ENCODE results near the gene CACNG8.

The CACNG8 gene

DNA sequence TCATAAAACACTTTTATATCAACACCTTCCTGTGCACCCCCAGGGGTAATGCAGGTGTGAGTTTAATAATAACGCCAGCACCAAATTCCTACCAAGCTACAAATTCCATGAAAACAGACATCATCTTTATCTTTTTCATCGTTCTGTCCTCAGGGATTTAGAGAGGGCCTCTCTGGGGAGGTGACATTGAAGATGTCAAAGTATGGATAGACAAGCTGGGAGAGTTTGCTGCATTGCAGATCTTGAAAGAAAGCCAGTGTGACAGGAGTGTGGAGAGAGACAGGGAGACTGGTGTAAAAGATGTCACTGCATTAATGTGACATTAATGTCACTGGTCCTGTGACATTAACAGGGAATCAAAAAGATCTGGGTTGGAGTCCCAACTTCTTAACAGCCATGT lies 38.8 kb downstream of the CACNG8 start:
- Histone ChIP-seq H3K36me3 (ENCODE audit: control insufficient read depth, insufficient read depth, low read length) (no peaks in the 10 kb centered on the region), H3K27me3 (ENCODE audit: insufficient read depth, low read length, poor library complexity) (no peaks in the 10 kb centered on the region), H3K4me3 (ENCODE audit: low read length) (no peak overlapping the region), H2AK5ac (ENCODE audit: low read length) (no peak overlapping the region), H3K18ac (ENCODE audit: low read length) (no peak overlapping the region), H2BK5ac (ENCODE audit: low read length) (no peak overlapping the region), H2BK120ac (ENCODE audit: low read depth, low read length) (no peak overlapping the region), H4K8ac (ENCODE audit: low read depth, low read length) (no peak overlapping the region), H3K23ac (ENCODE audit: low read length) (no peak overlapping the region), H3K4me1 (ENCODE audit: control insufficient read depth, low read depth, low read length) (no peaks in the 10 kb centered on the region), H2BK15ac (replicated peaks; ENCODE audit: low read depth) (no peak overlapping the region), H4K5ac (ENCODE audit: low read length) (no peak overlapping the region), H3K56ac (ENCODE audit: low read length) (no peak overlapping the region), H3K79me2 (ENCODE audit: control insufficient read depth, insufficient read depth, low read length) (no peaks in the 10 kb centered on the region), H3K4ac (ENCODE audit: low read depth, low read length) (no peak overlapping the region), H3K9ac (ENCODE audit: low read length) (no peak overlapping the region), H3K27ac (ENCODE audit: low read depth, low read length) (no peak overlapping the region), H3K4me2 (ENCODE audit: low read length) (no peak overlapping the region), H3K79me1 (ENCODE audit: low read length) (no peaks in the 10 kb centered on the region)
- no peak for DNase-seq
- no CpG with 5 or more reads among the region's 2 CpGs for WGBS (ENCODE audit: extremely low coverage, insufficient coverage, low lambda C conversion rate)

DNA sequence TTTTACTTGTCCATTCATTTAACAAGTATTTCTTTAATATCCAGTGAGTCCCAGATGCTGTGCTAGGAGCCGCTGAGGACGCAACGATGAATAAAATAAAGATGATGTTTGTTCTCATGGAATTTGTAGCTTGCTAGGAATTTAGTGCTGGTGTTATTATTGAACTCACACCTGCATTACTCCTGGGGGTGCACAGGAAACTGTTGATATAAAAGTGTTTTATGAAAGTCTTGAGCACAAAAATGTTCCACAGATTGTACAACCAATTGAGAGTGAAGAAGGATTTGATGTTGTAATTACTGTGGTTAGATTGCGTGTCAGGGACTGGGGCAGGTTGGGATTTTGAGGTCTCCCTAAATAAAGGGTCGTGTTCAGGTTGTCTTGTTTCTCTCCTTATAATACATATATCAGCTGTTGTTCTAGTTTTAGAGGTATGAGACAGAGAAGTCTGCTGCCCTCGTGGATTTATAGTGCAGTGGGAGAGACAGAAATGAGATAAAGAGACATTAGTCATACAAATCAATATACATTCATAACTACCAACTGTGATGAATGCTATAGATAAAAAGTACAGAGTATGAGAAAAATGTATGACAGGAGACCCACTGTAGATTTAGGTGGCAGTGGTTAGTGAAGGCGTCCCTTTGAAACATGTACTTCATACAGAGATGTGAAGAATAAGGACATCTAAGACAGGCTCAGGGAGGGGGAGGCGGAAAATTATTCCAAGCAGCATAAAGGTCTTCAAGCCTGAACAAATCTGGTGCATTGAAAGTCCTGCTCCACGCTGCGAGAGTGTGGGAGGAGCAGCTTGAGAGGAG lies 40.0 kb downstream of the CACNG8 start:
- no peak overlapping the region for H3K56ac ChIP-seq (ENCODE audit: low read length)
- H2BK120ac ChIP-seq (ENCODE audit: low read depth, low read length), result no peak overlapping the region
- H3K9ac ChIP-seq (ENCODE audit: low read length), result no peak overlapping the region
- no peaks in the 10 kb centered on the region for H3K36me3 ChIP-seq (ENCODE audit: control insufficient read depth, insufficient read depth, low read length)
- H3K4me1 ChIP-seq (ENCODE audit: control insufficient read depth, low read depth, low read length), result no peaks in the 10 kb centered on the region
- no peaks in the 10 kb centered on the region for H3K79me2 ChIP-seq (ENCODE audit: control insufficient read depth, insufficient read depth, low read length)
- H3K4me2 ChIP-seq (ENCODE audit: low read length), result no peak overlapping the region
- no peaks in the 10 kb centered on the region for H3K27me3 ChIP-seq (ENCODE audit: insufficient read depth, low read length, poor library complexity)
- no peak overlapping the region for H3K18ac ChIP-seq (ENCODE audit: low read length)
- H3K4ac ChIP-seq (ENCODE audit: low read depth, low read length), result no peak overlapping the region
- H2BK15ac ChIP-seq (replicated peaks; ENCODE audit: low read depth), result no peak overlapping the region
- no peak overlapping the region for H3K4me3 ChIP-seq (ENCODE audit: low read length)
- no peaks in the 10 kb centered on the region for H3K79me1 ChIP-seq (ENCODE audit: low read length)
- WGBS (ENCODE audit: extremely low coverage, insufficient coverage, low lambda C conversion rate), result no CpG with 5 or more reads among the region's 10 CpGs
- no peak overlapping the region for H3K27ac ChIP-seq (ENCODE audit: low read depth, low read length)
- H2BK5ac ChIP-seq (ENCODE audit: low read length), result no peak overlapping the region
- DNase-seq, result no peak
- no peak overlapping the region for H3K23ac ChIP-seq (ENCODE audit: low read length)
- no peak overlapping the region for H4K5ac ChIP-seq (ENCODE audit: low read length)
- no peak overlapping the region for H2AK5ac ChIP-seq (ENCODE audit: low read length)
- no peak overlapping the region for H4K8ac ChIP-seq (ENCODE audit: low read depth, low read length)

DNA sequence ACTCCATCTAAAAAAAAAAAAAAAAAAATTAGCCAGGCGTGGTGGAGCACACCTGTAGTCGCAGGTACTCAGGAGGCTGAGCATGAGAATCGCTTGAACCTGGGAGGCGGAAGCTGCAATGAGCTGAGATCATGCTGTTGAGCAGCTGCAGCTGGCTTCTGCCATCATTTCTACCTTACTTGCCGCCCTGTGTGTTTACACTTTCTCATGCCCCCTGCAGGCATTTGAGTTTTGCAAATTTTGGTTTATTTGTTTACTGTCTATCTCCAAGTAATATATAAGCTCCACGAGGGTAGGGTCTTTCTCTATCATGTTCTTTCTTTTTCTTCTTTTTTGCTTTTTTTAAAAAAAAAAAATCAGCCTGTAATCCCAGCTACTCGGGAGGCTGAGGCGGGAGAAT lies 46.7 kb downstream of the CACNG8 start:
- Histone ChIP-seq H2BK5ac (ENCODE audit: low read length) (no peak overlapping the region), H2AK5ac (ENCODE audit: low read length) (no peak overlapping the region), H4K5ac (ENCODE audit: low read length) (no peak overlapping the region), H3K4ac (ENCODE audit: low read depth, low read length) (no peak overlapping the region), H3K23ac (ENCODE audit: low read length) (no peak overlapping the region), H3K36me3 (ENCODE audit: control insufficient read depth, insufficient read depth, low read length) (no peaks in the 10 kb centered on the region), H3K4me2 (ENCODE audit: low read length) (no peak overlapping the region), H3K27me3 (ENCODE audit: insufficient read depth, low read length, poor library complexity) (no peaks in the 10 kb centered on the region), H3K4me1 (ENCODE audit: control insufficient read depth, low read depth, low read length) (no peaks in the 10 kb centered on the region), H2BK15ac (replicated peaks; ENCODE audit: low read depth) (no peak overlapping the region), H3K18ac (ENCODE audit: low read length) (no peak overlapping the region), H3K9ac (ENCODE audit: low read length) (no peak overlapping the region), H3K79me2 (ENCODE audit: control insufficient read depth, insufficient read depth, low read length) (no peaks in the 10 kb centered on the region), H3K4me3 (ENCODE audit: low read length) (no peak overlapping the region), H4K8ac (ENCODE audit: low read depth, low read length) (no peak overlapping the region), H2BK120ac (ENCODE audit: low read depth, low read length) (no peak overlapping the region), H3K56ac (ENCODE audit: low read length) (no peak overlapping the region), H3K27ac (ENCODE audit: low read depth, low read length) (no peak overlapping the region), H3K79me1 (ENCODE audit: low read length) (no peaks in the 10 kb centered on the region)
- no CpG with 5 or more reads among the region's 8 CpGs for WGBS (ENCODE audit: extremely low coverage, insufficient coverage, low lambda C conversion rate)
- no peak for DNase-seq

DNA sequence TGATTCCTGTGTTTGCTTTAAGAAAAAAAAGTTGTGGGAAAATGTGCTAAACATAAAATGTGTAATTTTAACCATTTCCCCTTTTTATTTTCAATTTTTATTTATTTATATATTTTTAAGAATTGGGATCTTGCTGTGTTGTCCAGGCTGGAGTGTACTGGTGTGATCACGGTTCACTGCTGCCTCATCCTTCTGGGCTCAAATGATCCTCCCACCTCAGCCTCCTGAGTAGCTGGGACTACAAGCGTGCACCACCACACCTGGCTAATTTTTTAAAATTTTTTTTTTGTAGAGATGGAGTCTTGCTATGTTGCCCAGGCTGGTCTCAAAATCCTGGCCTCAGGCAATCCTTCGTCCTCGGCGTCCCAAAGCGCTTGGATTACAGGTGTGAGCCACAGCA lies 47.7 kb downstream of the CACNG8 start:
- Histone ChIP-seq H3K4me2 (ENCODE audit: low read length) (no peak overlapping the region), H3K4me3 (ENCODE audit: low read length) (no peak overlapping the region), H3K36me3 (ENCODE audit: control insufficient read depth, insufficient read depth, low read length) (no peaks in the 10 kb centered on the region), H3K23ac (ENCODE audit: low read length) (no peak overlapping the region), H2BK120ac (ENCODE audit: low read depth, low read length) (no peak overlapping the region), H3K9ac (ENCODE audit: low read length) (no peak overlapping the region), H2BK15ac (replicated peaks; ENCODE audit: low read depth) (no peak overlapping the region), H3K4me1 (ENCODE audit: control insufficient read depth, low read depth, low read length) (no peaks in the 10 kb centered on the region), H3K18ac (ENCODE audit: low read length) (no peak overlapping the region), H3K27me3 (ENCODE audit: insufficient read depth, low read length, poor library complexity) (no peaks in the 10 kb centered on the region), H4K8ac (ENCODE audit: low read depth, low read length) (no peak overlapping the region), H3K27ac (ENCODE audit: low read depth, low read length) (no peak overlapping the region), H3K56ac (ENCODE audit: low read length) (no peak overlapping the region), H4K5ac (ENCODE audit: low read length) (no peak overlapping the region), H3K4ac (ENCODE audit: low read depth, low read length) (no peak overlapping the region), H2BK5ac (ENCODE audit: low read length) (no peak overlapping the region), H3K79me1 (ENCODE audit: low read length) (no peaks in the 10 kb centered on the region), H3K79me2 (ENCODE audit: control insufficient read depth, insufficient read depth, low read length) (no peaks in the 10 kb centered on the region), H2AK5ac (ENCODE audit: low read length) (no peak overlapping the region)
- DNase-seq, result no peak
- no CpG with 5 or more reads among the region's 6 CpGs for WGBS (ENCODE audit: extremely low coverage, insufficient coverage, low lambda C conversion rate)

DNA sequence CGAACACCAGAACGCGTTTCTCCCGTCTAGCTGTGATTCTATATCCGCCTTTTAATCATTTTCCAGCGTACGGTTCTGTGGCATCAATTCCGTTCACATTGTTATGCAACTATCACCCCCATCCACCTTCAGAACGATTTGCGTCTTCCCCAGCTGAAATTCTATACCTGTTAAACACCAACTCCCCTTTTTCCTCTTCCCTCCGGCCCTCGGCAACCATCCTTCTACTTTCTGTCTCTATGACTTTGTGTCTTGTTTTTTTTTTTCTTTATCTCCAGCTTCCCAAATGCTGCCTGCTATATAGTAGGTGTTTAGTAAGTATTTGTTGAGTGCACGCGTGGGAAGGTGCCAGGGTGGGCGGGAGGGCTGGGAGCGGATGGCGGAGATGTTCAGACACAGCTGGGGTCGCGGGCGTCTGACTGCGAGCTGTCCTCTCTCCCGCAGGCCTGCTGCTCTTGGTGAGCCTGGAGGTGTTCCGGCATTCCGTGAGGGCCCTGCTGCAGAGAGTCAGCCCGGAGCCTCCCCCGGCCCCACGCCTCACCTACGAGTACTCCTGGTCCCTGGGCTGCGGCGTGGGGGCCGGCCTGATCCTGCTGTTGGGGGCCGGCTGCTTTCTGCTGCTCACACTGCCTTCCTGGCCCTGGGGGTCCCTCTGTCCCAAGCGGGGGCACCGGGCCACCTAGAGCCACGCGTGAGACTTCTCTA lies 48.9 kb downstream of the CACNG8 start:
- no CpG with 5 or more reads among the region's 36 CpGs for WGBS (ENCODE audit: extremely low coverage, insufficient coverage, low lambda C conversion rate)

More for the DNA sequence above, 48.9 kb downstream of the CACNG8 start:
- H3K4me1 ChIP-seq (ENCODE audit: control insufficient read depth, low read depth, low read length), result no peaks in the 10 kb centered on the region
- no peak overlapping the region for H2BK120ac ChIP-seq (ENCODE audit: low read depth, low read length)
- H2AK5ac ChIP-seq (ENCODE audit: low read length), result no peak overlapping the region
- H3K79me1 ChIP-seq (ENCODE audit: low read length), result no peaks in the 10 kb centered on the region
- no peak overlapping the region for H3K4me3 ChIP-seq (ENCODE audit: low read length)
- no peak overlapping the region for H3K18ac ChIP-seq (ENCODE audit: low read length)
- no peak overlapping the region for H2BK15ac ChIP-seq (replicated peaks; ENCODE audit: low read depth)
- no peak overlapping the region for H3K9ac ChIP-seq (ENCODE audit: low read length)
- H3K27me3 ChIP-seq (ENCODE audit: insufficient read depth, low read length, poor library complexity), result no peaks in the 10 kb centered on the region
- no peak overlapping the region for H3K27ac ChIP-seq (ENCODE audit: low read depth, low read length)
- no peaks in the 10 kb centered on the region for H3K79me2 ChIP-seq (ENCODE audit: control insufficient read depth, insufficient read depth, low read length)
- H3K36me3 ChIP-seq (ENCODE audit: control insufficient read depth, insufficient read depth, low read length), result no peaks in the 10 kb centered on the region
- peak overlapping the region; percentile 89 for H3K23ac ChIP-seq (ENCODE audit: low read length)
- H3K4me2 ChIP-seq (ENCODE audit: low read length), result no peak overlapping the region
- H4K8ac ChIP-seq (ENCODE audit: low read depth, low read length), result no peak overlapping the region
- H4K5ac ChIP-seq (ENCODE audit: low read length), result no peak overlapping the region
- peak; percentile 33 for DNase-seq
- no peak overlapping the region for H2BK5ac ChIP-seq (ENCODE audit: low read length)
- no peak overlapping the region for H3K4ac ChIP-seq (ENCODE audit: low read depth, low read length)
- H3K56ac ChIP-seq (ENCODE audit: low read length), result peak overlapping the region; percentile 42

All from mesendoderm (in vitro differentiated cells).